Activated CD4-positive, alpha-beta memory T cell treated with anti-CD3 and anti-CD28 coated beads, Interleukin-2, amount 10 ng/mL, durations not matched to agents 7 days and 5 days (primary cell): ENCODE data around the gene FGG. TPM values are rescaled to one million over a fixed set of nuclear protein-coding genes. Genes with fewer than 3 reads are reported as not detected.
"Not testable (repeated sequence)": the region's sequence is repeated elsewhere in the genome, so short reads cannot be mapped to it uniquely, and the experiment has no call there.

Experiments
- CTCF ChIA-PET: fragments of 350-600 bp; sonication (Branson Sonifier 250); formaldehyde crosslinking; loops from one replicate; lab custom pipeline; 2021; ENCODE audit warnings: antibody characterized with exemption, inconsistent platforms; lab: Charles Lee
- POLR2A ChIA-PET: fragments of 350-600 bp; sonication (Branson Sonifier 250); formaldehyde crosslinking; loops from one replicate; lab custom pipeline; 2021; ENCODE audit warnings: antibody characterized with exemption; lab: Charles Lee
- DNase-seq: peaks from one replicate; pipeline ENCODE4 v3.0.0-alpha.2; 2020
- H3K27ac Mint-ChIP-seq: one replicate; pipeline ENCODE4 v1.8.0; 2021; ENCODE audit warnings: mild to moderate bottlenecking, mixed read lengths
- H3K27me3 Mint-ChIP-seq: one replicate; pipeline ENCODE4 v1.8.0; 2021; ENCODE audit warnings: mixed read lengths
- H3K36me3 Mint-ChIP-seq: one replicate; pipeline ENCODE4 v1.8.0; 2021; ENCODE audit warnings: low read depth, mixed read lengths
- H3K4me1 Mint-ChIP-seq: one replicate; pipeline ENCODE4 v1.8.0; 2021; ENCODE audit warnings: mixed read lengths
- H3K4me3 Mint-ChIP-seq: one replicate; pipeline ENCODE4 v1.8.0; 2021; ENCODE audit warnings: mild to moderate bottlenecking, mixed read lengths
- H3K9me3 Mint-ChIP-seq: one replicate; pipeline ENCODE4 v1.8.0; 2021; ENCODE audit warnings: mixed read lengths
- total RNA-seq, 2 experiments: library from RNA; stranded (reverse); gene quantifications; one replicate each; pipeline ENCODE4 v1.2.3, GENCODE V29; 2021

Gene FGG
- total RNA-seq, 2 experiments from 2014 or later = not detected

- H3K27ac Mint-ChIP-seq = no peak overlapping the region
- no peaks in the 10 kb centered on the region for H3K9me3 Mint-ChIP-seq
- H3K4me1 Mint-ChIP-seq = no peaks in the 10 kb centered on the region
Observed at GRCh38 chr4:154608361-154609252, 3.8 kb downstream of the FGG start.

GRCh38 chr4:154606728-154607723, 5.4 kb downstream of the FGG start:
- no peak for DNase-seq
- ChIA-PET CTCF (interaction anchor here (0.9 to 1.5 kb wide), 4 partner anchors 12 to 55 kb away, joined by 3 to 5 read pairs (median 3); no protein-coding TSS in a partner anchor), POLR2A (no interaction called here)
- no peaks in the 10 kb centered on the region for H3K4me1 Mint-ChIP-seq
- peaks cover 26% of the 10 kb centered on the region for H3K27me3 Mint-ChIP-seq
- no peak overlapping the region for H3K27ac Mint-ChIP-seq
- no peaks in the 10 kb centered on the region for H3K9me3 Mint-ChIP-seq
- H3K36me3 Mint-ChIP-seq = no peaks in the 10 kb centered on the region
- H3K4me3 Mint-ChIP-seq = no peak overlapping the region

More at GRCh38 chr4:154608361-154609252, 3.8 kb downstream of the FGG start:
- no peak overlapping the region for H3K4me3 Mint-ChIP-seq
- ChIA-PET CTCF (no interaction called here), POLR2A (no interaction called here)
- DNase-seq = no peak
- H3K27me3 Mint-ChIP-seq = peaks cover 23% of the 10 kb centered on the region
- H3K36me3 Mint-ChIP-seq = no peaks in the 10 kb centered on the region

DNA sequence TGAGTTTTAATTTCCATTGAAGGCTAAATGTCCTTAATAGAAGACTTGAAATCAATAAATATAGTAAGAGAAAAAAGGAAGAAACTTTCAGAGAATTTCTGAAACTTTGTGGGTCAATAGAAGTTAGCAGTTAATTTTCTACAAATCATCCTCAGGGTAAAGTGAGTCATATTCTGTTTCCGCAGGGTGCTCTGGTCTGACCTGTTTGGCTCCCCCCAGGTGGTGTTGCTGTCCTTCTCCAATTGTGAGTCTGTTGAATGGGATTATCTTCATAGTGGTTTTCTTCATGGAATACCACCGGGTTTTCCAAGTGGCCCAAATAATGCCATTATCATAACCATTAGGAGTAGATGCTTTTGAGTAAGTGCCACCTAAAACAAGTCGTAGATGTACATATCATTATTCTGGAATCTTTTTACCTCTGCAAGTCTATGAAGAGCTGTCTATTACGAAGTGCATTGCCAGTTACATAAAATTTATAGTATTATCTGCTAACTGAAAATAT, 7.7 kb downstream of the FGG start:
- Mint-ChIP-seq H3K4me3 (no peak overlapping the region), H3K4me1 (no peaks in the 10 kb centered on the region), H3K9me3 (no peaks in the 10 kb centered on the region), H3K27me3 (peaks cover 17% of the 10 kb centered on the region), H3K27ac (no peak overlapping the region), H3K36me3 (no peaks in the 10 kb centered on the region)
- POLR2A ChIA-PET = no interaction called here
- DNase-seq = no peak
- CTCF ChIA-PET = no interaction called here

GRCh38 chr4:154603033-154603943, 9.2 kb downstream of the FGG start:
- POLR2A ChIA-PET = no interaction called here

GRCh38 chr4:154602404-154603020, 9.9 kb downstream of the FGG start:
- POLR2A ChIA-PET = no interaction called here
- CTCF ChIA-PET = interaction anchor here (1.0 to 1.5 kb wide), 2 partner anchors 21 to 43 kb away, joined by 3 read pairs; no protein-coding TSS in a partner anchor
- H3K9me3 Mint-ChIP-seq = no peaks in the 10 kb centered on the region
- no peaks in the 10 kb centered on the region for H3K4me1 Mint-ChIP-seq
- H3K4me3 Mint-ChIP-seq = no peak overlapping the region
- H3K27me3 Mint-ChIP-seq = peaks cover 14% of the 10 kb centered on the region
- no peak for DNase-seq
- no peaks in the 10 kb centered on the region for H3K36me3 Mint-ChIP-seq
- H3K27ac Mint-ChIP-seq = no peak overlapping the region

More at GRCh38 chr4:154603033-154603943, 9.2 kb downstream of the FGG start:
- Mint-ChIP-seq H3K9me3 (no peaks in the 10 kb centered on the region), H3K36me3 (no peaks in the 10 kb centered on the region), H3K4me1 (no peaks in the 10 kb centered on the region), H3K27ac (no peak overlapping the region), H3K4me3 (no peak overlapping the region), H3K27me3 (peaks cover 13% of the 10 kb centered on the region)
- CTCF ChIA-PET = interaction anchor here (1.5 kb wide), 1 partner anchor 44 kb away, joined by 3 read pairs; no protein-coding TSS in a partner anchor
- no peak for DNase-seq

GRCh38 chr4:154597798-154598774, 14.4 kb downstream of the FGG start:
- Mint-ChIP-seq H3K4me1 (no peaks in the 10 kb centered on the region), H3K9me3 (no peaks in the 10 kb centered on the region), H3K4me3 (no peak overlapping the region), H3K27ac (no peak overlapping the region), H3K27me3 (peaks cover 13% of the 10 kb centered on the region), H3K36me3 (no peaks in the 10 kb centered on the region)
- POLR2A ChIA-PET = no interaction called here
- no peak for DNase-seq
- CTCF ChIA-PET = interaction anchor here (0.7 kb wide), 1 partner anchor 21 kb away, joined by 4 read pairs; no protein-coding TSS in a partner anchor

DNA sequence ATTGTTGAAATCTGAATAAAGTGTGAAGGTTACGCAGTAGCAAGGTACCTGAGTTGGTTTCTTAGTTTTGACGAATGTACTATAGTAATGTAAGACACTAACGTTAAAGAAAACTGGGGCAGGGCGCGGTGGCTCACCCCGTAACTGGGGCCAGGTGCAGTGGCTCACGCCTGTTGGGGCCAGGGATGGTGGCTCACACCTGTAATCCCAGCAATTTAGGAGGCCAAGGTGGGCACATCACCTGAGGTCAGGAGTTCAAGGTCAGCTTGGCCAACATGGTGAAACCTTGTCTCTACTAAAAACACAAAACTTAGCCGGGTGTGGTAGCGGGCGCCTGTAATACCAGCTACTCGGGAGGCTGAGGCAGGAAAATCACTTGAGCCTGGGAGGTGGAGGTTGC, 15.2 kb downstream of the FGG start:
- H3K27me3 Mint-ChIP-seq, DNase-seq, H3K9me3 Mint-ChIP-seq, POLR2A ChIA-PET, H3K36me3 Mint-ChIP-seq, H3K4me1 Mint-ChIP-seq, H3K4me3 Mint-ChIP-seq, CTCF ChIA-PET, H3K27ac Mint-ChIP-seq: not testable (repeated sequence)

DNA sequence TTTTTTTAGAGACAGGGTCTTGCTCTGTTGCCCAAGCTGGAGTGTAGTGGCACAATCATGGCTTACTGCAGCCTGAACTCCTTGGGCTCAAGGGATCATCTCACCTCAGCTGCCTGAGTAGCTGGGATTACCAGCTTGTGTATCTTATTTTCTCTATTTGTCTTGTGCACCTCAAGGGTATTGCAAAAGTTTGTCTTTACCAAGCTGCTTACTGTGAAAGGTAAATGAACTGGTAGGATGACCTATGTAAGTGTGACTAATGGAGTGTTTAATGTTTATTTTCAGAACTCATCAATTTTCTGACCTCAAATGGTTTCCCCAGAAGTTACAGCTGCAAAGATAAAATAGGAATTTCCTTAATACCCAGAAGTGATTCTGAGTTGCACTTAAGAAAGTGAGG, 16.6 kb downstream of the FGG start:
- Mint-ChIP-seq H3K27ac (no peak overlapping the region), H3K4me1 (no peaks in the 10 kb centered on the region), H3K9me3 (no peaks in the 10 kb centered on the region), H3K27me3 (peaks cover 9% of the 10 kb centered on the region), H3K36me3 (no peaks in the 10 kb centered on the region), H3K4me3 (no peak overlapping the region)
- DNase-seq = no peak
- CTCF ChIA-PET = interaction anchor here (1.0 kb wide), 1 partner anchor 23 kb away, joined by 4 read pairs; no protein-coding TSS in a partner anchor
- POLR2A ChIA-PET = no interaction called here

DNA sequence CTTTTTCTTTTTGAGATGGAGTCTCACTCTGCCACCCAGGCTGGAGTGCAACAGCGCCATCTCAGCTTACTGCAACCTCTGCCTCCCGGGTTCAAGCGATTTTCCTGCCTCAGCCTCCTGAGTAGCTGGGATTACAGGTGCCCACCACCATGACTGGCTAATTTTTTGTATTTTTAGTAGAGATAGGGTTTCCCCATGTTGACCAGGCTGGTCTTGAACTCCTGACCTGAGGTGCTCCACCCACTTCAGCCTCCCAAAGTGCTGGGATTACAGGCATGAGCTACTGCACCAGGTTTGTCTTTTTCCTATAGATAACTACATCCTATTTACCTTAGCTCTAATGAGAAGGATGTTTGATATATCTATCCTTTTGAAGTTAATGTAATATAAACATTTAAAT, 18.1 kb downstream of the FGG start:
- H3K9me3 Mint-ChIP-seq, POLR2A ChIA-PET: not testable (repeated sequence)
- CTCF ChIA-PET = interaction anchor here (0.6 to 1.2 kb wide), 3 partner anchors 13 to 94 kb away, joined by 3 read pairs; partner anchors contain the start of gene PLRG1

DNA sequence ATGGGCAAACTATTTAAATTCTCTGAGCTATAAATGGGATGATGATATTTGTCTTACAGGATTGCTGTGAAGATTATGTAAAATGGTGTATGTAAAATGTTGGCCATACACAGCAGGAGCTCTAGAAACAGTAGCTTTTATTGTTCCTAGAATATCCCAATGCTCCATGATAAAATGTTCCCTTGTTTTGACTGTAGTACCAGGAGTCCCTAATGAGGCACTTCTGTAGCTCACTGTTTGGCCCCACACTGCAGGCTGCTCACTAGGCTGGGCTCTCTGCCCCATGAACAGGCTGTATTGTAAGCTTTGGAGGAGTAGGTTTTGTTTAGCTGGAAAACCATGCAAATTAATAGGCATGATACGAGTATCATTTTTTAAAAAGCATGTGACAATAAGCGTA, 18.6 kb downstream of the FGG start:
- Mint-ChIP-seq H3K4me3 (no peak overlapping the region), H3K4me1 (no peaks in the 10 kb centered on the region), H3K9me3 (no peaks in the 10 kb centered on the region), H3K36me3 (no peaks in the 10 kb centered on the region), H3K27ac (no peak overlapping the region), H3K27me3 (peaks cover 13% of the 10 kb centered on the region)
- ChIA-PET POLR2A (no interaction called here), CTCF (interaction anchor here (1.2 kb wide), 1 partner anchor 44 kb away, joined by 3 read pairs; the partner anchor contains the start of gene PLRG1)
- no peak for DNase-seq

More for the DNA sequence above, 18.1 kb downstream of the FGG start:
- not testable (repeated sequence) for H3K4me3 Mint-ChIP-seq, H3K4me1 Mint-ChIP-seq, H3K36me3 Mint-ChIP-seq, DNase-seq, H3K27ac Mint-ChIP-seq
- peaks cover 11% of the 10 kb centered on the region for H3K27me3 Mint-ChIP-seq

DNA sequence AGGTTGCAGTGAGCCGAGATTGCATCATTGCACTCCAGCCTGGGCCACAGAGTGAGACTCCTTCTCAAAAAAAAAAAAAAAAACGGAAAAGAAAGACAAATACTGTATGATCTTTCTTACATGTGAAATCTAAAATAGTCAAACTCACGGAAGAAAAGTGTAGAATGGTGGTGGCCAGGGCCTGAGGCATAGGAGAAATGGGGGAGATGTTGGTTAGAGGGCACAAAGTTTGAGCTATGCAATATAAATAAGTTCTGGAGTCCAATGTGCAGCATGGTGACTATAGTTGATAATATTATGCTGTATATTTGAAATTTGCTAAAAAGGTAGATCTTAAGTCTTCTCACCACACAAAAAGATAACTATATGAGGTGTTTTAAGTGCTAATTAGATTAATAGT, 20.6 kb downstream of the FGG start:
- Mint-ChIP-seq H3K27ac (no peak overlapping the region), H3K9me3 (no peaks in the 10 kb centered on the region), H3K36me3 (no peaks in the 10 kb centered on the region), H3K27me3 (peaks cover 13% of the 10 kb centered on the region), H3K4me3 (no peak overlapping the region), H3K4me1 (no peaks in the 10 kb centered on the region)
- DNase-seq = no peak
- CTCF ChIA-PET = no interaction called here
- POLR2A ChIA-PET = no interaction called here
